Activated CD4-positive, alpha-beta T cell treated with anti-CD3 and anti-CD28 coated beads, Interleukin-2, amount 10 ng/mL, durations not matched to agents 7 days and 5 days (primary cell): ENCODE data around the gene ALPK3. TPM values are rescaled to one million over a fixed set of nuclear protein-coding genes. Genes with fewer than 3 reads are reported as not detected.

Experiments
- CTCF ChIA-PET: fragments of 350-600 bp; sonication (Branson Sonifier 250); formaldehyde crosslinking; loops from one replicate; lab custom pipeline; 2021; ENCODE audit warnings: antibody characterized with exemption; lab: Charles Lee
- POLR2A ChIA-PET: fragments of 350-600 bp; sonication (Branson Sonifier 250); formaldehyde crosslinking; loops from one replicate; lab custom pipeline; 2021; ENCODE audit warnings: antibody characterized with exemption; lab: Charles Lee
- DNase-seq: peaks from one replicate; pipeline ENCODE4 v3.0.0-alpha.2; 2020
- H3K27ac Mint-ChIP-seq: one replicate; pipeline ENCODE4 v1.8.0; 2021; ENCODE audit warnings: mild to moderate bottlenecking, moderate library complexity, mixed read lengths
- H3K27me3 Mint-ChIP-seq: one replicate; pipeline ENCODE4 v1.8.0; 2021; ENCODE audit warnings: mixed read lengths
- H3K36me3 Mint-ChIP-seq: one replicate; pipeline ENCODE4 v1.8.0; 2021; ENCODE audit warnings: low read depth, mixed read lengths
- H3K4me1 Mint-ChIP-seq: one replicate; pipeline ENCODE4 v1.8.0; 2021; ENCODE audit warnings: mixed read lengths
- H3K4me3 Mint-ChIP-seq: one replicate; pipeline ENCODE4 v1.8.0; 2021; ENCODE audit warnings: mild to moderate bottlenecking, moderate library complexity, mixed read lengths
- H3K9me3 Mint-ChIP-seq: one replicate; pipeline ENCODE4 v1.8.0; 2021; ENCODE audit warnings: mixed read lengths
- total RNA-seq, 2 experiments: library from RNA; stranded (reverse); gene quantifications; one replicate each; pipeline ENCODE4 v1.2.3, GENCODE V29; 2021

Gene ALPK3
- total RNA-seq, 2 experiments from 2014 or later, result 0.15 to 0.27 TPM

- Mint-ChIP-seq H3K4me1 (no peaks in the 10 kb centered on the region), H3K4me3 (no peak overlapping the region), H3K27ac (no peak overlapping the region), H3K36me3 (no peaks in the 10 kb centered on the region), H3K27me3 (peaks cover 20% of the 10 kb centered on the region), H3K9me3 (peaks cover 3% of the 10 kb centered on the region)
- ChIA-PET POLR2A (no interaction called here), CTCF (no interaction called here)
- no peak for DNase-seq
Observed at GRCh38 chr15:84899750-84900149, 82.6 kb downstream of the ALPK3 start.

DNA sequence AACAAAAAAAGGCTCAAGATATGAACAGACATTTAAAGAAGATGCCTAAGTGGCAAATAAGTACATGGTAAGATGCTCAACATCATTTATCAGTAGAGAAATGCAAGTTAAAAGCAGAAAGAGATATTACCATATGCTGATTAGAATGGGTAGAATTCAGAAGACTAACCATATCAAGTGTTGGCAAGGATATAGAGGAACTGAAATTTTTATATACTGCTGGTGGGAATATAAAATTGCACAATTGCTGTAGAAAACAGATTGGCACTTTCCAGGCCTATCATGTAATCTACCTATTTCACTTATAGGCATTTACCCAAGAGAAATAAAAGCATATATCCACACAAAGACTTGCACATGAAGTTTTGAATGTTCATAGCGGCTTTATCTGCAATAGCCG lies 84.4 kb downstream of the ALPK3 start:
- POLR2A ChIA-PET, result no interaction called here
- H3K4me1 Mint-ChIP-seq, result no peaks in the 10 kb centered on the region
- no peak overlapping the region for H3K4me3 Mint-ChIP-seq
- H3K9me3 Mint-ChIP-seq, result peaks cover 3% of the 10 kb centered on the region
- no peak overlapping the region for H3K27ac Mint-ChIP-seq
- no peak for DNase-seq
- CTCF ChIA-PET, result interaction anchor here (0.6 kb wide), 1 partner anchor 9 kb away, joined by 3 read pairs; no protein-coding TSS in a partner anchor
- H3K27me3 Mint-ChIP-seq, result peaks cover 16% of the 10 kb centered on the region
- H3K36me3 Mint-ChIP-seq, result no peaks in the 10 kb centered on the region

DNA sequence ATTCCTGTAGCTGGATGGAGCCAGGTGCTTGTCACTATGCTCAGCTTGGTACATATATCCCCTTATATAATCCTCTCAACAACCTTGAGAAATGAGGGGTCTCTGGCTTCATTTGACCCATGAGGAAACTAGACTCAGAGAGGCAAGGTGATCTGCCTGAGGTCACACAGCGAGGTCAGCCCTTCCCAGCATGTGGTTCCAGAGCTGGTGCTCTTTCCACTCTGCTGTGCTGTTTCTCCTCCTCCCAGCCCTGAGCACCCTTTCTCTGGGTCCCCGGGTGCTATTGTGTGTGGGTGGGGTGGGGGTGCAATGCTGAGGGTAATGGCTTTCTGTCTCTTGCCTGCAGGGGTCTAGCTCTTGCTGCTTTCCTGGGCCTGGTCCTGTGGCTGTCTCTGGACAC lies 86.6 kb downstream of the ALPK3 start:
- no peak overlapping the region for H3K27ac Mint-ChIP-seq
- CTCF ChIA-PET, result interaction anchor here (0.6 to 1.5 kb wide), 2 partner anchors 9 to 50 kb away, joined by 3 read pairs; no protein-coding TSS in a partner anchor
- POLR2A ChIA-PET, result no interaction called here
- H3K36me3 Mint-ChIP-seq, result no peaks in the 10 kb centered on the region
- no peak overlapping the region for H3K4me3 Mint-ChIP-seq
- H3K27me3 Mint-ChIP-seq, result peaks cover 12% of the 10 kb centered on the region
- H3K9me3 Mint-ChIP-seq, result peaks cover 3% of the 10 kb centered on the region
- no peaks in the 10 kb centered on the region for H3K4me1 Mint-ChIP-seq
- DNase-seq, result no peak

GRCh38 chr15:84904419-84904818 lies 87.3 kb downstream of the ALPK3 start:
- Mint-ChIP-seq H3K9me3 (peaks cover 3% of the 10 kb centered on the region), H3K27ac (no peak overlapping the region), H3K4me3 (no peak overlapping the region), H3K36me3 (no peaks in the 10 kb centered on the region), H3K27me3 (peaks cover 6% of the 10 kb centered on the region), H3K4me1 (no peaks in the 10 kb centered on the region)
- CTCF ChIA-PET, result interaction anchor here (1.3 to 1.5 kb wide), 2 partner anchors 8 to 24 kb away, joined by 3 read pairs; no protein-coding TSS in a partner anchor
- no peak for DNase-seq
- POLR2A ChIA-PET, result no interaction called here

DNA sequence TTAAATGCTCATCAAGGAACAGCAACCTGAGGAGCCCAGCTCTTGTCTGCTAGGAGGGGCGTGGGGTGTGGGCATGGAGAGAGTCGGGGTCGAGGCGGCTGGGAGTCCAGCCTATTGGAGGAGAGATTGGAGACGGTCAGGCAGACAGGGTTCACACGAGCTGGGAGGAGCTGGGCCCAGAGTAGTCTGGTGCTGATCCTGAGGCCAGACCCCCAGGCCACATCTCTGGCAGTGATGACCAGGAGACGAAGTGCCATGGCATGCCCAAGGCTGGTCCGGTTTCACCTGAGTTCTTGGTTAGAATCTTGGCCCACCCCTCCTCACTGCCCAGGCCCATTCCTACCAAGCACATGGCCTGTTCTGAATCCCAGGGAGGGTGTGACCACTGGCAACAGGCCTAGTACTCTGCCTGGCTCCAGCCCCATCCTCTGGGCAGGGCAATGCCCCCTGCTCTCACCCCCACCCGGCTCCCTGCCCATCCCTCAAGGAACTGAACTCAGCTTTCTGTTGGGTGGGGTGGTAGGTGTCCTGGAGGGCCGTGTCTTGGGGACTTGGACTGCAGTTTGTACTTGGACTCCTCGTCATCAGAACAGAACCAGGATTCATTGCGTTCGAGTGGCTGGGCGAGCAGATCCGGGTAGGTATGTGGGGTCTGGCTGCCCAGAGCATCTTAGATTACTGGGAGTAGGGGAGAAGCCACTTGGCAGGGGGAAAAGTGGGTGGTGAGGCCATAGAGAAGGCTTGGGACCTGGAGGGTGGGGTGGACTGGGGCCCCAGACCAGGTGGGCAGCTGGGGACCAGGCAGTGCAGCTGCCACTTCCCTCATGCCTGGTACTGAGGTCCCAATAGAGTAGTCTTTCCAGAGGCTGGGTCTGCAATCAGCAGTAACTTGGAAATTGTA lies 88.1 kb downstream of the ALPK3 start:
- peaks cover 3% of the 10 kb centered on the region for H3K9me3 Mint-ChIP-seq
- ChIA-PET CTCF (interaction anchor here (0.7 to 1.3 kb wide), 3 partner anchors 23 to 100 kb away, joined by 3 read pairs; no protein-coding TSS in a partner anchor), POLR2A (no interaction called here)
- no peaks in the 10 kb centered on the region for H3K36me3 Mint-ChIP-seq
- no peak overlapping the region for H3K27ac Mint-ChIP-seq
- no peaks in the 10 kb centered on the region for H3K4me1 Mint-ChIP-seq
- no peak overlapping the region for H3K4me3 Mint-ChIP-seq
- DNase-seq, result no peak
- H3K27me3 Mint-ChIP-seq, result peaks cover 2% of the 10 kb centered on the region

- POLR2A ChIA-PET, result no interaction called here
- Mint-ChIP-seq H3K27ac (no peak overlapping the region), H3K4me1 (peaks cover 3% of the 10 kb centered on the region), H3K9me3 (no peaks in the 10 kb centered on the region), H3K27me3 (no peaks in the 10 kb centered on the region), H3K4me3 (no peak overlapping the region), H3K36me3 (no peaks in the 10 kb centered on the region)
- no peak for DNase-seq
- CTCF ChIA-PET, result interaction anchor here (0.9 to 2.6 kb wide), 3 partner anchors 10 to 19 kb away, joined by 3 to 6 read pairs (median 3); no protein-coding TSS in a partner anchor
Observed at GRCh38 chr15:84907731-84908130, 90.6 kb downstream of the ALPK3 start.

GRCh38 chr15:84908564-84908963 lies 91.4 kb downstream of the ALPK3 start:
- no peak for DNase-seq
- Mint-ChIP-seq H3K4me1 (peaks cover 3% of the 10 kb centered on the region), H3K4me3 (no peak overlapping the region), H3K9me3 (no peaks in the 10 kb centered on the region), H3K36me3 (no peaks in the 10 kb centered on the region), H3K27ac (no peak overlapping the region), H3K27me3 (no peaks in the 10 kb centered on the region)
- ChIA-PET POLR2A (no interaction called here), CTCF (interaction anchor here (2.6 kb wide), 1 partner anchor 9 kb away, joined by 6 read pairs; no protein-coding TSS in a partner anchor)

- no peaks in the 10 kb centered on the region for H3K27me3 Mint-ChIP-seq
- ChIA-PET CTCF (interaction anchor here (2.6 kb wide), 1 partner anchor 9 kb away, joined by 6 read pairs; no protein-coding TSS in a partner anchor), POLR2A (interaction anchor here (0.6 kb wide), 2 partner anchors 218 to 262 kb away, joined by 4 read pairs; no protein-coding TSS in a partner anchor)
- H3K36me3 Mint-ChIP-seq, result no peaks in the 10 kb centered on the region
- no peak overlapping the region for H3K27ac Mint-ChIP-seq
- DNase-seq, result no peak
- H3K4me1 Mint-ChIP-seq, result peaks cover 3% of the 10 kb centered on the region
- H3K4me3 Mint-ChIP-seq, result no peak overlapping the region
- no peaks in the 10 kb centered on the region for H3K9me3 Mint-ChIP-seq
Observed at GRCh38 chr15:84909029-84909428, 91.9 kb downstream of the ALPK3 start.

DNA sequence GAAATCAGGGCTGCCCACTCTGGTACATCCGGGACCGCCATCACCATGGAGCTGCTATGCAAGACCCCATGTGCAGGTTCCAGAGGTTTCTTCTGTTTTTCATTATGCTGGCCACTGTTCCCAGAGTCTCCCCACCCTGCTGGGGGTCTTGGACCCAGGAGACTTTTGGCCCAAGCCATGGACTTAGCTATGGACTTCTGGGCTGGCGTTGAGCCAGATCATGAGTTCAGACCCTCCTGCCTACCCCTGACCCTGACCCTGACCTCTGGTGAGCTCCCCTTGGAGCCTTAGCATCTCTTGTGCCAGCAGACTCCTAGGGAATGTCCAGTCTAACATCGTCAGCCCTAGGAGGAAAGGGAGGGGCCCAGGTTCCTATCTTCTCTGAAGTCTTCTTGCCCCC lies 92.6 kb downstream of the ALPK3 start:
- H3K9me3 Mint-ChIP-seq, result no peaks in the 10 kb centered on the region
- ChIA-PET CTCF (interaction anchor here (2.3 kb wide), 1 partner anchor 18 kb away, joined by 9 read pairs; no protein-coding TSS in a partner anchor), POLR2A (interaction anchor here (0.6 kb wide), 2 partner anchors 217 to 263 kb away, joined by 4 read pairs; no protein-coding TSS in a partner anchor)
- DNase-seq, result no peak
- H3K4me3 Mint-ChIP-seq, result no peak overlapping the region
- H3K27ac Mint-ChIP-seq, result no peak overlapping the region
- H3K36me3 Mint-ChIP-seq, result peaks cover under 1% of the 10 kb centered on the region
- no peaks in the 10 kb centered on the region for H3K27me3 Mint-ChIP-seq
- H3K4me1 Mint-ChIP-seq, result peaks cover 10% of the 10 kb centered on the region

- H3K9me3 Mint-ChIP-seq, result no peaks in the 10 kb centered on the region
- peaks cover 2% of the 10 kb centered on the region for H3K36me3 Mint-ChIP-seq
- no peak for DNase-seq
- H3K27ac Mint-ChIP-seq, result no peak overlapping the region
- POLR2A ChIA-PET, result no interaction called here
- no peak overlapping the region for H3K4me3 Mint-ChIP-seq
- CTCF ChIA-PET, result interaction anchor here (0.5 to 2.3 kb wide), 5 partner anchors 10 to 357 kb away, joined by 3 to 9 read pairs (median 3); no protein-coding TSS in a partner anchor
- H3K27me3 Mint-ChIP-seq, result no peaks in the 10 kb centered on the region
- peaks cover 19% of the 10 kb centered on the region for H3K4me1 Mint-ChIP-seq
Observed at GRCh38 chr15:84910928-84911623, 93.9 kb downstream of the ALPK3 start.

- CTCF ChIA-PET, result interaction anchor here (1.0 to 1.6 kb wide), 4 partner anchors 8 to 48 kb away, joined by 3 to 5 read pairs (median 3); no protein-coding TSS in a partner anchor
- Mint-ChIP-seq H3K4me3 (no peak overlapping the region), H3K36me3 (peaks cover 2% of the 10 kb centered on the region), H3K27me3 (no peaks in the 10 kb centered on the region), H3K9me3 (no peaks in the 10 kb centered on the region), H3K4me1 (peaks cover 19% of the 10 kb centered on the region), H3K27ac (no peak overlapping the region)
- POLR2A ChIA-PET, result no interaction called here
- no peak for DNase-seq
Observed at GRCh38 chr15:84911879-84912660, 94.9 kb downstream of the ALPK3 start.

GRCh38 chr15:84913360-84913723 lies 96.2 kb downstream of the ALPK3 start:
- no peak for DNase-seq
- CTCF ChIA-PET, result interaction anchor here (0.6 to 1.7 kb wide), 4 partner anchors 9 to 89 kb away, joined by 3 to 5 read pairs (median 3); no protein-coding TSS in a partner anchor
- peaks cover 1% of the 10 kb centered on the region for H3K27me3 Mint-ChIP-seq
- POLR2A ChIA-PET, result no interaction called here
- H3K9me3 Mint-ChIP-seq, result no peaks in the 10 kb centered on the region
- H3K27ac Mint-ChIP-seq, result no peak overlapping the region
- peaks cover 19% of the 10 kb centered on the region for H3K4me1 Mint-ChIP-seq
- H3K4me3 Mint-ChIP-seq, result no peak overlapping the region
- H3K36me3 Mint-ChIP-seq, result peaks cover 2% of the 10 kb centered on the region
